NOMO-1 (cell line): Measurements from ENCODE around the gene PPA1.
A peak's percentile ranks its signal among the peaks of the same experiment; 100 is the strongest.
"Not testable (repeated sequence)": the region's sequence is repeated elsewhere in the genome, so short reads cannot be mapped to it uniquely, and the experiment has no call there.

Experiments used
- DNase-seq, 2 experiments: peaks; one replicate each; lab custom pipeline; 2025; ENCODE audit not compliant: unreplicated experiment in 2 of 2; lab: John Stamatoyannopoulos, UW

PPA1 gene

DNA sequence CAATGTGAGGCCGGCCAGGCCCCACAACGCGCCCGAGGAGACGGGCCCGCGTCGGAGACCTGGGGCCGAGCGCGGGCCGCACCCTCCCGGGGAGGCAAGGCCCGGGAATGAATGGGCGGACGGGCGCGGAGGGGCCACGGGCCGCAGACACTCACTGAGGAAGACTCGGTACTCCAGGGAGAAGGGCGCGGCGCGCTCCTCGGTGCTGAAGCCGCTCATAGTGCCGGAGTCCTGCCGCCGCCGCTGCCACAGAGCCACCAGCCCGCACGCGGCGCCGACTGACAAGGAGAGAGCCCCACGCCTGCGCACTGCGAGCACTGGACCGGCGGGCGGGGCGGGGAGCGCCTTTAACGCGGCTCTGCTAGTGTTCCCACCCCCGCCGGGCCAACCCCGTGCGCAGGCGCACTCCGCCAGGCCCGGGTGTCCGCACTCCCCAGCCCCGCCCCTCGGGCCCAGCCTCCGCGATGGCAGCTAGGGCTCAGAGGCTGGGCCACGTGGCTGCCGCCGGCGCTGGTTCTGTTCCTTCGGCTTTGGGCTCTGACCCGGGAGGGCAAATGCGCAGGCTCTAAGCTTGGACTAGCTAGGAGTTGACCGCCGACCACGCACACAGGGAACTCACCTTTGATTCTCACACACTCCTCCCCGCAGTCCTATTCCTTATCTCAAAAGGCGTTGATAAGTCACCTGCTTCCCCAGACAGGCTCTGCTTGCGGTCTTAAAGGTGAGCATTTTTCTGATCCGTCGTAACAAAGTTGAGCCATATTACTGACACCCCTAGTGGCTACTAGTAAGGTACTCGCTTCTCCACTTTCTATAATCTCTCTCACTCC, at the start of gene PPA1:
TSS of gene PPA1 (minus strand) at position 321 of the 830 bp plus-strand sequence. CDS start at position 219, 102 bp downstream.
- DNase-seq = peak; percentile 91 to 96

GRCh38 chr10:70281609-70282008, 48.4 kb upstream of the PPA1 start:
- no peak for DNase-seq

DNA sequence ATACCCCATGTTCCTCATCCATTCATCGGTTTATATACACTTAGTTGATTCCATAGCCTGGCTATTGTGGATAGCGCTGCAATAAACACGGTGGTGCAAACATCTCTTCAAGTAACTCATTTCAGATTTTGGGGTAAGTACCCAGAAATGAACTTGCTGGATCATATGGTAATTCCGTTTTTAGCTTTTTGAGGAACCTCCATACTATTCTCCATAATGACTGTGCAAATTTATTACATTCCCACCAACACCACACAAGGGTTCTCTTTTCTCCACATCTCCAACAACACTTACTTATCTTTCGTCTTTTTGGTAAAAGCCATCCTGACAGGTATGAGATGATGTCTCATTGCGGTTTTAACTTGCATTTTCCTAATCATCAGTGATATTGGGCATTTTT, 46.9 kb upstream of the PPA1 start:
- DNase-seq = no peak

GRCh38 chr10:70277396-70278030, 44.3 kb upstream of the PPA1 start:
- DNase-seq = no peak

GRCh38 chr10:70274643-70275042, 41.4 kb upstream of the PPA1 start:
- peak in 1 of 2 experiments; percentile 12 for DNase-seq

DNA sequence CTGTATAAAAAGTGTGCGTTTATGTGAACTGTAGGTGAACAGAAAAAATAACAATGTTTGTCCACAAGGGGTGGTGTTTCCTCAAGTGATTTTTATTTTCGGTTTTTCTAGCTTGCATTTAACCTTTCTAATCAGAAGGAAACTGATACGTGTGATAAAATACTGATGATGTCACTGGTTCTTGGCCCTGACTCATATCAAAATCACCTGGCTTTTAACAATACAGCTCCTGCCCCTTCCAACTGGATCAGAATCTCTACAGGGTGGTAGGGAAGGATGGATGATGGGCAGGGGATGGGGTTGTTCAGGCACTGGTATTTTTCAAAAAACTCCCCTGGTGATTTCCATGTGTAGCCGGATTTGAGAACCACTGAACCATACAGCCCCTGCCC, 39.7 kb upstream of the PPA1 start:
- peak in 1 of 2 experiments; percentile 24 for DNase-seq

DNA sequence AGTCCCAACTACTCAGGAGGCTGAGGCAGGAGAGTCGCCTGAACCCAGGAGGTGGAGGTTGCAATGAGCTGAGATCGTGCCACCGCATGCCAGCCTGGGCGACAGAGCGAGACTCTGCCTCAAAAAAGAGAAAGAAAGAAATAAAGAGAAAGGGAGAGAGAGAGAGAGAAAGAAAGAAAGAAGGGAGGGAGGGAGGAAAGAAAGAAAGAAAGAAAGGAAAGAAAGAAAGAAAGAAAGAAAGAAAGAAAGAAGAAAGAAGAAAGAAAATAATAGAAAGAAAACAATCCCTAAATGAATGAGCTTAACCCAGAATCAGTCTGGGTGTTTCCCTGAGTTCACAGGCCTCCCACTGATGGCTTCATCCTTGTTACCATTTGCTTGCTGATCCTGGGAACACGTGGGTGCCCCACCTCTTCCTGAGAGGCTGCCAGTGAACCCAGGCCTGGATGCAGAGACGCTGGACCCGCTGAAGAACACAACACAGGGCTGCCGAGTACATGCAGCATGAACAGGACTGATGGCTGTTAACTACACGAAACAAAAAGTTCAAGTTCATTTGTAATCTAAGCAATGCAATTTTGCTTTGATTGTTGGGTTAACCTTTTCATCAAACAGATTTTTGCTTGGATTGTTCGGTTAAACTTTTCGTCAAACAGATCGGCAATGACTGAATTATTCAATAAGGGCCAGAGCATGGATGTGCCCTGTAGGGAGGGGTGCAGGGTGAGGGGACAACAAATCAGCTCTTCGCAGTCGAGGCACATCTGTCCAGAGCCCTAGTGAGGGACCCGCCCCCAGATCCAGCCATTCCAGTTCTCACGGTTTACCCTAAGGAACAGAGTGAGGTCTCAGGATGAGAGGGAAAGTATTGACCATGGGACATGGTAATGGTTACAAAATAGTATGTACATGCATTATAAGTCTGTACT, 39.0 kb upstream of the PPA1 start:
- no peak for DNase-seq

- no peak for DNase-seq
Measured at GRCh38 chr10:70270952-70271351, 37.7 kb upstream of the PPA1 start.

- no peak for DNase-seq
Measured at GRCh38 chr10:70269741-70270140, 36.5 kb upstream of the PPA1 start.

GRCh38 chr10:70268376-70268775, 35.1 kb upstream of the PPA1 start:
- DNase-seq = no peak

GRCh38 chr10:70267161-70267933, 34.1 kb upstream of the PPA1 start:
- DNase-seq = peak; percentile 21 to 54

- DNase-seq = no peak
Measured at GRCh38 chr10:70266701-70267100, 33.5 kb upstream of the PPA1 start.

DNA sequence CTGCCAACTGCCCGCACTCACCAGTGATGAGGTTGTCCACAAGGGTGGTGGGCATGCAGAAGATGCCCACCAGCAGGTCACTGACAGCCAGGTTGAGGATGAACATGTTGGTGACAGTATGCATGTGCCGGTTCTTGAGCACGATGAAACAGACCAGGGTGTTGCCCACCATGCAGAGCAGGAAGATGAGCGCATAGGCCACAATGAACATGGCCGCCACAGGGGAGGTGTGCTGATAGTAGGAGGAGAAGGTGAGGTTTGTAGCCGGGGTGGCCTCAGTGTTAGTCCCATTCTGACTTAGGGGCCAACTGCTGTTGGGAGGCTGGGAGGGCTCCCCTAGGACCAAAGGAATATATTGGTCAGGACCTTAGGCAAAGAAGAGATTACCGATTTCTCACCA, 32.8 kb upstream of the PPA1 start:
- DNase-seq = no peak

GRCh38 chr10:70265032-70265689, 31.9 kb upstream of the PPA1 start:
- DNase-seq = no peak

GRCh38 chr10:70260734-70261133, 27.5 kb upstream of the PPA1 start:
- no peak for DNase-seq

- DNase-seq = no peak
Measured at GRCh38 chr10:70260259-70260658, 27.0 kb upstream of the PPA1 start.

DNA sequence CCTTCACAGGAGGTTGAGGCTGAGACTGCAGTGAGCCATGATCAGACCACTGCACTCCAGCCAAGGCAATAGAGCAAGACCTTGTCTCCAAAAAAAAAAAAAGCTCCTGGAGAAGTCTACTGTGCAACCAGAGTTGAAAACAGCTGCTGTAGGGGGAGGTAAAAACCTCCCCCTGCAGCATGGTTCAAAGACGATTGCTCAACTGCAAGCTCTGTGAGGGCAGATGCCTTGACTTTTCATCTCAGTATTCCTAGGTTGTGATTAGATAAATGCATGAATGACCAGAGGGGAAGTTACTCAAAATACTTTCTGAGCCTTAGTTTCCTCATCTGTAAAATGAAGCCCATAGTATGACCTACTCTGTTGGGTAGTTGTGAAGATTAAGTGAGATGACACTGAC, 25.0 kb upstream of the PPA1 start:
- no peak for DNase-seq

- not testable (repeated sequence) for DNase-seq
Measured at GRCh38 chr10:70257816-70258215, 24.6 kb upstream of the PPA1 start.

DNA sequence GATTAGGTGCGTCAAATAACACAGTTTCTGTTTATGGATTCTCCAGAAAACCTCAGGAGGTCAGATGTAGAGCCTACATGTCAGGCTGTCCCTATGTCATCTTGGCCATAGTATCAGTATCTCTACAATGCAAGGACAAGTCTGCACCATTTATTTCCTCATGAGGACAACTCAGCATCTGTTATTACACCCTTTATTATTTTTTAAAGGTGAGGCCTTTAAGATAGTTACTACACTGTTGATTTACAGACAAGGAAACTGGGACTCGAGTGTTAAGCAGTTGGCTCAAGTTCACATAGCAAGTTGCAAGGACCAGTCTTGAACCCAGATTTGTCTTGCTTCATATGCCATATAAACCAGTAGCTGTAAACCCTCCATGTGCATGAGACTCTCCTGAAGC, 23.2 kb upstream of the PPA1 start:
- DNase-seq = no peak
